ENCODE data around the gene GSG1L.
A peak's percentile ranks its signal among the peaks of the same experiment; 100 is the strongest.

DNA sequence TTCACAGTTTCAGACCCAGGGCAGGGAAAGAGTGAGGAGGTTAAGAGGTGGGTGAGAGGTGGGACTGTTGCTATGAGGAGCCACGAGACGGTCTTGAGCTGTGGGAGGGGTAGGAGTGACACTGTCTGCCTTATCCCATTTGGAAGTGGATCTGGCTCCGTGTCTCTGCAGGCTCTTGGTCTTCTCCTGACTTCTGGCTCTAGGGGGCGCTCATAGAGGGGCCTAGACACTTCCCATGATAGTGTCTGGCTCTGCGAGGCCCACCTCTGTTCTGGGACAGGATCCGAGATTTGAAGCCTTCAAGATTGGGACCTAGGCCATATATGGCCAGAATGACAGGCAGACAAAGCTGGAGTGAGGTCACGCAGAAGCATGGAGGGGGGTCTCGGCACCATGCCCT, 204.5 kb downstream of the GSG1L start:
- no peak for TF ChIP-seq EGR1 (IDR thresholded peaks at IDR 0.05)
- TF ChIP-seq RAD21 (IDR thresholded peaks at IDR 0.05; ENCODE audit: low read depth), result peak; percentile 7; the same call in 1 of the 2 replicates
- no peak for TF ChIP-seq CEBPB (IDR thresholded peaks at IDR 0.05)
- TF ChIP-seq FOXM1 (IDR thresholded peaks at IDR 0.05; ENCODE audit: borderline replicate concordance, low read depth), result no peak
- TF ChIP-seq TEAD4 (IDR thresholded peaks at IDR 0.05), result no peak
- TF ChIP-seq YY1 (IDR thresholded peaks at IDR 0.05; ENCODE audit: low read depth), result no peak
- TF ChIP-seq, protein P1, sequence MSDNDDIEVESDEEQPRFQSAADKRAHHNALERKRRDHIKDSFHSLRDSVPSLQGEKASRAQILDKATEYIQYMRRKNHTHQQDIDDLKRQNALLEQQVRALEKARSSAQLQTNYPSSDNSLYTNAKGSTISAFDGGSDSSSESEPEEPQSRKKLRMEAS (IDR thresholded peaks at IDR 0.05), result no peak
- TF ChIP-seq NFIC (IDR thresholded peaks at IDR 0.05), result no peak
- TF ChIP-seq EP300 (IDR thresholded peaks at IDR 0.05; ENCODE audit: borderline replicate concordance), result no peak
- TF ChIP-seq, protein P2, sequence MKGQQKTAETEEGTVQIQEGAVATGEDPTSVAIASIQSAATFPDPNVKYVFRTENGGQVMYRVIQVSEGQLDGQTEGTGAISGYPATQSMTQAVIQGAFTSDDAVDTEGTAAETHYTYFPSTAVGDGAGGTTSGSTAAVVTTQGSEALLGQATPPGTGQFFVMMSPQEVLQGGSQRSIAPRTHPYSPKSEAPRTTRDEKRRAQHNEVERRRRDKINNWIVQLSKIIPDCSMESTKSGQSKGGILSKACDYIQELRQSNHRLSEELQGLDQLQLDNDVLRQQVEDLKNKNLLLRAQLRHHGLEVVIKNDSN (IDR thresholded peaks at IDR 0.05), result no peak
- TF ChIP-seq, protein P3, sequence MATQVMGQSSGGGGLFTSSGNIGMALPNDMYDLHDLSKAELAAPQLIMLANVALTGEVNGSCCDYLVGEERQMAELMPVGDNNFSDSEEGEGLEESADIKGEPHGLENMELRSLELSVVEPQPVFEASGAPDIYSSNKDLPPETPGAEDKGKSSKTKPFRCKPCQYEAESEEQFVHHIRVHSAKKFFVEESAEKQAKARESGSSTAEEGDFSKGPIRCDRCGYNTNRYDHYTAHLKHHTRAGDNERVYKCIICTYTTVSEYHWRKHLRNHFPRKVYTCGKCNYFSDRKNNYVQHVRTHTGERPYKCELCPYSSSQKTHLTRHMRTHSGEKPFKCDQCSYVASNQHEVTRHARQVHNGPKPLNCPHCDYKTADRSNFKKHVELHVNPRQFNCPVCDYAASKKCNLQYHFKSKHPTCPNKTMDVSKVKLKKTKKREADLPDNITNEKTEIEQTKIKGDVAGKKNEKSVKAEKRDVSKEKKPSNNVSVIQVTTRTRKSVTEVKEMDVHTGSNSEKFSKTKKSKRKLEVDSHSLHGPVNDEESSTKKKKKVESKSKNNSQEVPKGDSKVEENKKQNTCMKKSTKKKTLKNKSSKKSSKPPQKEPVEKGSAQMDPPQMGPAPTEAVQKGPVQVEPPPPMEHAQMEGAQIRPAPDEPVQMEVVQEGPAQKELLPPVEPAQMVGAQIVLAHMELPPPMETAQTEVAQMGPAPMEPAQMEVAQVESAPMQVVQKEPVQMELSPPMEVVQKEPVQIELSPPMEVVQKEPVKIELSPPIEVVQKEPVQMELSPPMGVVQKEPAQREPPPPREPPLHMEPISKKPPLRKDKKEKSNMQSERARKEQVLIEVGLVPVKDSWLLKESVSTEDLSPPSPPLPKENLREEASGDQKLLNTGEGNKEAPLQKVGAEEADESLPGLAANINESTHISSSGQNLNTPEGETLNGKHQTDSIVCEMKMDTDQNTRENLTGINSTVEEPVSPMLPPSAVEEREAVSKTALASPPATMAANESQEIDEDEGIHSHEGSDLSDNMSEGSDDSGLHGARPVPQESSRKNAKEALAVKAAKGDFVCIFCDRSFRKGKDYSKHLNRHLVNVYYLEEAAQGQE (IDR thresholded peaks at IDR 0.05; ENCODE audit: low read depth), result no peak
- TF ChIP-seq TAF1 (IDR thresholded peaks at IDR 0.05; ENCODE audit: low read depth), result no peak
